ENCODE measurements around the gene GC.
"Not testable (repeated sequence)": the region's sequence is repeated elsewhere in the genome, so short reads cannot be mapped to it uniquely, and the experiment has no call there.

The GC gene

GRCh38 chr4:71783972-71784371, at the start of gene GC:
GC (minus strand) TSS chr4:71784079; CDS start chr4:71784018, 61 bp downstream.
- no peak for DNase-seq (ENCODE audit: low read depth)

DNA sequence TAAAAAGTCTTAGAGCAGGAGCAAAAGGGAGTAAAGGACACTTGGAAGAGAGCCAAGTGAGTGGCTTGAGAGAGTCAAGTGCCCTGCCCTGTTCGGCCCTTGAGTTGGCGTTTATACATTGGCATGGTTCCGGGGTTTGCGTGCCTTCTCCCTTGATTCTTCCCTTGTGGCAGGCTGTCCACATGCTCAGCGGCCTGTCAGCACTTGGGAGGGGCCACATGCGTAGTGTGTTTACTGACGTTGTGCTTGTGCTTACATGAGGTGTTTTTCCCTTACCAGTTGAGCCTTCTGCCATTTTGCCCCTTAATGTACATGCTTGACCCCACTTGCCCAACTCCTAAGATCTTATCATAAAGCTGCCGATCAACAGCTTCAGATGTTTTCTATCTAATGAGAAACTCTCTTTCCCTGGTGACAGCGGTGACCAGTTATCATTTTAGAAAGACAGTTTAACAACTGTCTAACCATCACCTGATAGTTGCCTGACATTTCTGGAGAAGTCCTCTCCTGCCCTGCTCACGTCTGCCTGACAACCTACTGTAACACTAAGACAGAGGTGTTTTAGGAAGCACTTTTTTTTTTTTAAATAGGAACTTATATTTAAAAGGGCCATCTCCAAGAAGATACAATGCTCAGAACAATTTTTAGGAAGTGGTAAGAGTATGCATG, 49.5 kb upstream of the GC start:
- no peak for DNase-seq (ENCODE audit: low read depth)

DNA sequence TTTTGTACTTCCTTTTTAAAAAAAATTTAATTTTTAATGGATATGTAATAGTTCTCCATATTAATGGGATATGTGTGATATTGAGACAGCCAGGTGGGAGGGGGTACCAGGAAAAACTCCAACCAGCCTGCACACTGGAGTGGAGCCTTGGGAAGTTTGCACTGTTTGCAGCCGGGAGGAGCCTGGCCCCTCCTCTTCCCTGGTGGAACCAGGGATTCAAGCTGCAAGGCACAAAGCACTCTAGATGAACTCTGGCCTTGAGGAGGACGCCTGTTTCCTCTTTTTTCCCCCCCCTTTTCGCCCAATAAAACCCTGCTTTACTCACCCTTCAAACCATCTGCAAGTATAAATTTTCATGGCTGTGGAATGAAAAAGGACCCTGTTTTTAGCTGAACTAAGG, 48.2 kb upstream of the GC start:
- no peak for DNase-seq (ENCODE audit: low read depth)

DNA sequence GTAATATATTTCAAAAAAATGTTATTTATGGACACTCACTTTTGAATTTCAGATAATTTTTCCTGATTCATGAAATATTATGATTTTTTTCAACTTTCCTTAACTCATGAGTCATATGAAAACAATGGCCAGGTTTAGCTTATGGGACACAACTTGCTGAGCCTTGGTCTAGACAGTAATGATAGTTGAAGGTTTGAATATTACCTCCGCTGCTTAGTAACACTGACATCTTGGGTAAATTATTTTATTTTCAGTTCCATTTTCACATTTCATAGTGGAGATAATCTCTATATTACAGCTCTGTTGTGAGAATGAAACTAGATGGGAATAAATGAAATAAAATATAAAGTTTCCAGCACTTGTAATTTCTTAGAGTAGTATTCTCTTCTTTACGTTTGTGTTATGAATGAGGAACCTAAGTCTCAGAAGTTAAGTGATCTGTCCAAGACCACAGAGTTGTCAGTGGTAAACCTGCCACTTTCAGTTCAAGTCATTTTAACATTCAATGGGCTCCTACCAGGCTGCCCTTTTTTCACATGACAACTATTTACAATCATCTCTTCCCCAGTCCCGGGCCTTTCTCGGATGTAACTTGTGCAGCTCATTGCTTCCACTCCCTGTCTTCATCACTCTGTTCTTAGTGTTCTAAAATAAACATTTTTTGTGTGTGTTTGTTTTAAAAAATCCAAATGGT, 46.8 kb upstream of the GC start:
- DNase-seq (ENCODE audit: low read depth) = no peak

DNA sequence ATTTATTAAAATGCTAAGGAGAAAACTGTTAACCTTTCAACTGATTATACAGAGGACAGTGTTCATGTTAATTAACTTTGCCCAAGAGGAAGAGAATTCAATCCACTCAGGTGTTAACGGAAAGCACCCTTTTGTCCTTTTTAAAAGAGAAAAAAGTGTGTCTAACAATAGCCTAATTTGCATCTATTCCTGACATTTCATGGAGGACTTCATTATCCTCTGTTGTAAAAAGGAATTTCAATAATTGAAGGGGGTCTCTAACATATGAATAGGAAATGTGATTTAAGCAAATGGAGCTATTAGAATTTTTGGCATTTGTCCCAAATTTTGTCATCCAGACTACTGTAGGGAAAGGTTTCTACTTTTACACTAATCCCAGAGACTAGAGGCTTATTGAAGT, 44.6 kb upstream of the GC start:
- no peak for DNase-seq (ENCODE audit: low read depth)

DNA sequence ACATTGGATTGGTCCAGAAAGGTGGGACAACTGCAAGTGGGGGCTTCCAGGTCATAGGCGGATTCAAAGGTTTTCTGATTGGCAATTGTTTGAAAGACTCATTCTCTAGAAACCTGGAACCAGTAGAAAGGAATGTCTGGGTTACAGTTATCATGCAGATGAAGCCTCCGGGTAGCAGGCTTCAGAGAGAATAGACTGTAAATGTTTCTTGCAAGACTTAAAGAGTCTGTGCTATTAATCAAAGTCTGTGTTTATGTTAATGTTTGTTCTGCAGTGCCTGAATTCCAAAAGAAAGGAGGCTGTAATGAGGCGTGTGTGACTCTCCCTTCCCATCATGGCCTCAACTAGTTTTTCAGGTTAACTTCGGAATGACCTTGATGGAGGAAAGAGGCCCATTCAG, 43.9 kb upstream of the GC start:
- DNase-seq (ENCODE audit: low read depth) = no peak

GRCh38 chr4:71816676-71817303, 32.9 kb upstream of the GC start:
- no peak for DNase-seq (ENCODE audit: low read depth)

GRCh38 chr4:71814433-71814832, 30.6 kb upstream of the GC start:
- DNase-seq (ENCODE audit: low read depth) = no peak

GRCh38 chr4:71809805-71810204, 25.9 kb upstream of the GC start:
- not testable (repeated sequence) for DNase-seq (ENCODE audit: low read depth)

DNA sequence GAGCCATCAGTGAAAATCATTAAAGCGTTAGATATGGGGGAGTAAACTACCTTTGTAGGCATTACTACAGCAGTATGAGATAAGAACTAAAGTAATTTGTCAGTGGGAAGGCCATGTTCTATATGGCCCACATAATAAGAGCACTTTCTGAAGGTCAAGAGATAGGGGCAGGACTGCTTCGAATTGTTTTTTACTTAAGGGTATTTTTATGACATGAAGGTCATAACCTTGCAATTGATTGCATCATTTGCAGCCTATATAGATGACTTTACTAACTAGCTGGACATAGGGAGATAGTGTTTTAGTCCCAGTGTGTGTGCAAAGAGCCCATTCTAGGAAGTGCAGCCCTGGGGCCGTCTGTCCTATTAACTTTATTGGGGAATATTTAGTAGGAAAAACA, 23.6 kb upstream of the GC start:
- no peak for DNase-seq (ENCODE audit: low read depth)

GRCh38 chr4:71805230-71805629, 21.4 kb upstream of the GC start:
- DNase-seq (ENCODE audit: low read depth) = not testable (repeated sequence)

GRCh38 chr4:71804017-71804697, 20.3 kb upstream of the GC start:
- not testable (repeated sequence) for DNase-seq (ENCODE audit: low read depth)

DNA sequence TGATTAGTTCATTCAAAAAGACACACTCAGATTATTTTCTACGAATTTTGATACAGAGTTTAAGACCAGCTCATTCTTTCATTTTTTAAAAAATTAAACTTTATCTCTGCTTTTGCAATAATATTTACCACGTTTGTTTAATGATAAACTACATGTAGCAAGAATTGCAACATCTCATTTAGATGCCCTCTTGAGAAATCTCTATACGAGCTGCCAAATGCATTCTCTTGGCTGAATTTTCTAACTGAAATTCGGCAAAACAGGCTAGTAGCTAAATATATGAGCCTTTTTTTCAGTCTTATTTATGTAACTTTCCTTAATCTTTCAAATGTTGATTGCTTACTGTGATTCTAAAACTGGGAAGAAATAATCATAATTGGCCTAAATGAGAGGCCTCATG, 2.1 kb upstream of the GC start:
- DNase-seq (ENCODE audit: low read depth) = no peak

DNA sequence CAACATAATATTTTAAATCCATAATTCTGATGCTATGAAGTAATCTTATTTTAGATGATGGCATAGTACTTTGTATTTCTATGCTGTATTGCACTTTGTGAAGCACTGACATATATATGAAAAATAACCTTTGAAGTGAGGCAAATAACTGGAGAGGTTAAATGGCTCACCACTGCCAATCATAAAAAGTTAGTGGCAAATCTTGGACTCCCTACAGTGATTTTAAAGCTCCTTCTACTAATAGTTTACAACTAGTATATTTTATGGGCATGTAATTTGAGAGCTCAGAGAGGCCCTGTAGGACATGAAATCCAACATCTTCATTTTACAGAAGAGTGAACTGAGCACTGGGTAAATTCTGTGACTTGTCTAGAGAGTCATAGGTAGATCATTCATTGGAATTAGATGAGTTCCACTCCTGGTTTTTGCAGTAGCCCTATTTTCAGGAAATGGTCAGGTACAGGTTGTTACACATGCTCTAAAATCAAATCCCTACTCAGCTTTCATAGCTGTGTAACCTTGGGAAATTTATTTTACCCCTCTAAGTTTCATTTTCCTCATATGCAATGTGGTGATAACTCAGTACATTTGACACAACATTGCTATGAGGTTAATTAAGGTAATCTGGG, 804 bp upstream of the GC start:
- no peak for DNase-seq (ENCODE audit: low read depth)

DNA sequence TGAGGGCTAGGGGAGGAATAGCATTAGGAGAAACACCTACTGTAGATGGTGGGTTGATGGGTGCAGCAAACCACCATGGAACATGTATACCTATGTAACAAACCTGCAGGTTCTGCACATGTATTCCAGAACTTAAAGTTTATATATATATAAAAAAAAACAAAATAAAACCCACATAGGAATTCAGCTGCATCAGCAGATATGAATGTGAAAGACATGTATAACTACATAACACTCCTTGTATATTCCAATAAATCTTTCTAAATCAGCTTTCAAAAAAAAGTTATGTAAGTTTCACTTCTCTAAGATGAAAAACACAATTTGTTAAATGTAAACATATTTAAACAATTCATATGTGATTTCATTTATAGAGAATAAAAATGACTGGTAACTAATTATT, 6.0 kb downstream of the GC start:
- no peak for DNase-seq (ENCODE audit: low read depth)

- DNase-seq (ENCODE audit: low read depth) = no peak
Measured at GRCh38 chr4:71775449-71775848, 8.4 kb downstream of the GC start.

DNA sequence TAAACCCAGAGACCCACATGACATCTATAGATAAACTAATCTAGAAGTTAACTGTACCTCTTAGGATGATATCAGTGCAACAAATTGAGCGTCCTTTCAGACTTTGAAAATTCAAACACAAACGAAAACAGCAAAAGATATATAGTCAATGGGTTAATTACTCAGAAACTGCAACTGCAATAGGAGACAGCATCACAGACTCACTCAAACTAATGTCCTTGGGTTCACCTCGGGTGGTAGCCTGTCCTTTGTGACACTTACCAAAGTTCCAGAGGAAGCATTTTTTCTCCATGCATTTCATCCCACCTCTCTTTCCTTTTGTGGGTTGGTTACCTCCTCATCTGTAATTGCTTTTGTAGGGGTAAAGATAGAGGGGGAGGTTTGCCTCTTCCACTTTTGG, 9.7 kb downstream of the GC start:
- no peak for DNase-seq (ENCODE audit: low read depth)

- DNase-seq (ENCODE audit: low read depth) = no peak
Measured at GRCh38 chr4:71773004-71773403, 10.9 kb downstream of the GC start.

DNA sequence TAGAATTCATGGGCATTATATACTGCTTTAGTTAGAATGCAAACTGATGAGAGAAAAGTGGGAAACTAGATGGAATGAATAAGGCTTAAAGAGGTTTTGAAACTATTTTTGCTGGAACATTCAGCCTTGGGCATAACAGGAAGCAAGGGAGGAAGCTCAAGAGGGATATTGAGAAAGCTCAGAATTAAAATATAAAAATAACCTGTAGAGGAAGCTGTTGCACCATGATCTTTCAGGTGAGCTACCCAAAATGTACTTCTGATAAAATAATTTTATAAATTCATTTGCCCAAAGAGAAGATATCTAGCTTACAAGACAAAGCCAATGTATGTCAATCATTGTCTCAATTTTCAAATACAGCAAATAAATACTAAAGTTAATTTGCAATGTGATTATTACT, 11.3 kb downstream of the GC start:
- no peak for DNase-seq (ENCODE audit: low read depth)

DNA sequence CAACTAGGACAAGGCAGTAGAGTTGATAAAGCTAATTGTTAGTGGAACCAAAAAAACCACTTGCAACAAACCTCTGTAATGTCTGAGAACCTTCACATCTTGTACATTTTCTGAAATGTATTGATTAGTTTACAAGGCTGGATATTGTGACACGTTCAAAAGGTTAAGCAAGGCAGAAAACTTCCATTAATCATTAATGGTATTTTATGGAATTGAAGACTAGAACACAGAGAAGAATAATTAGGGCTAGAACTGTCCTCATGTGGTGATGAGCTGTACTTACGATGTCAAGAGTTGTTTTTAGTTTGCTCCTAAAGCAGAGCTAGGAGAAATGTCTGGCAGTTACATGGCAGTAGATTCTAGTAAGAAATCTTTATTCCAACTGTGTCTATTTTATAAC, 12.3 kb downstream of the GC start:
- DNase-seq (ENCODE audit: low read depth) = no peak

DNA sequence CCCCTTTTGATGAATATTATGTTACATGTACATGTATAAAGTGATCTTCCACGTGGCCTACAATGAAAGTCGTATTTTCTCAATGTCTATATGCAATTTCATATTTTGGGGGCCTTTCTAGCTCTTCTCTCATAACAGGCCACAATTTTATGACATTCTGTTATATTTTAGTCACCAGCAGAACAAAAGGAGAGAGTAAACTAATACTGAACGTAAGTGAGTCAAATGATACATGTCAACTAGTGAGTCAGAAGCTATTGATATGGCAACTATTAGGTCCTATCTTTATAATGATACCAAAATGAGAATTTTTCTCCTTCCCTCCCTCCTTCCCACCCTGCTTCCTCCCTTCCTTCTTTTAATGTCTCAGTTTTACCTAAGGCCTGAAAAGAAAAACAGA, 14.4 kb downstream of the GC start:
- DNase-seq (ENCODE audit: low read depth) = no peak

GRCh38 chr4:71768123-71768522, 15.8 kb downstream of the GC start:
- DNase-seq (ENCODE audit: low read depth) = no peak

All from activated T-cell treated with anti-CD3 and anti-CD28 coated beads for 48 hours (primary cell).